MM.1S (cell line): ENCODE data around the gene NEDD8.

Experiments used
- DNase-seq: peaks from one replicate; pipeline ENCODE4 v3.0.0-alpha.2; 2015
- H2AFZ ChIP-seq: fragments of 300-600 bp; sonication (generic); 2 replicates; pipeline ENCODE4 v1.6.0; 2016; ENCODE audit warnings: antibody characterized with exemption, low read length
- H3F3A ChIP-seq: fragments of 300-600 bp; sonication (generic); 2 replicates; pipeline ENCODE4 v1.6.1; 2016; ENCODE audit warnings: mild to moderate bottlenecking, antibody characterized with exemption, low read length, moderate library complexity, mixed read lengths; ENCODE audit not compliant: insufficient read depth
- H3K27ac ChIP-seq: fragments of 300-600 bp; sonication (generic); 2 replicates; pipeline ENCODE4 v1.5.1; 2016; ENCODE audit warnings: mild to moderate bottlenecking, low read length
- H3K27me3 ChIP-seq: fragments of 300-600 bp; sonication (generic); replicated peaks from 2 replicates; pipeline ENCODE4 v1.6.0; 2016; ENCODE audit warnings: low read length; ENCODE audit not compliant: insufficient read depth
- H3K36me3 ChIP-seq: fragments of 300-600 bp; sonication (generic); replicated peaks from 2 replicates; pipeline ENCODE4 v1.6.1; 2016; ENCODE audit warnings: mild to moderate bottlenecking, low read length, mixed read lengths; ENCODE audit not compliant: insufficient read depth
- H3K4me1 ChIP-seq: fragments of 300-600 bp; sonication (generic); 2 replicates; pipeline ENCODE4 v1.6.1; 2016; ENCODE audit warnings: low read length, mixed read lengths
- H3K4me2 ChIP-seq: fragments of 300-600 bp; sonication (generic); 2 replicates; pipeline ENCODE4 v1.6.0; 2016; ENCODE audit warnings: low read depth, low read length
- H3K4me3 ChIP-seq: fragments of 300-600 bp; sonication (generic); 2 replicates; pipeline ENCODE4 v1.5.1; 2016; ENCODE audit warnings: low read length, mixed read lengths
- H3K79me2 ChIP-seq: fragments of 300-600 bp; sonication (generic); 2 replicates; pipeline ENCODE4 v1.6.1; 2016; ENCODE audit warnings: mixed run types, low read length, mixed read lengths
- H3K9ac ChIP-seq: fragments of 300-600 bp; sonication (generic); 2 replicates; pipeline ENCODE4 v1.6.1; 2016; ENCODE audit warnings: low read length, mixed read lengths
- H3K9me2 ChIP-seq: fragments of 300-600 bp; sonication (generic); replicated peaks from 2 replicates; pipeline ENCODE4 v1.6.1; 2016; ENCODE audit warnings: mild to moderate bottlenecking, low read length, mixed read lengths; ENCODE audit not compliant: insufficient read depth
- H3K9me3 ChIP-seq: fragments of 300-600 bp; sonication (generic); replicated peaks from 2 replicates; pipeline ENCODE4 v1.6.1; 2016; ENCODE audit warnings: mild to moderate bottlenecking, low read length, mixed read lengths; ENCODE audit not compliant: insufficient read depth
- H4K20me1 ChIP-seq: fragments of 300-600 bp; sonication (generic); 2 replicates; pipeline ENCODE4 v1.6.1; 2016; ENCODE audit warnings: mild to moderate bottlenecking, low read length, moderate library complexity, mixed read lengths; ENCODE audit not compliant: insufficient read depth
- EZH2 ChIP-seq: fragments of 300-600 bp; sonication (generic); optimal IDR thresholded peaks from 2 replicates; pipeline ENCODE3; 2017; ENCODE audit warnings: low read depth, mild to moderate bottlenecking, antibody characterized with exemption, low read length, mixed read lengths
- EZH2phosphoT487 ChIP-seq: fragments of 300-600 bp; sonication (generic); IDR thresholded peaks from 2 replicates; pipeline ENCODE4 v1.6.1; 2018; ENCODE audit warnings: antibody characterized with exemption, low read length
- TF ChIP-seq, protein P1 (sequence below): fragments of 300-600 bp; sonication (generic); IDR thresholded peaks from 2 replicates; pipeline ENCODE4 v1.5.1; 2016; ENCODE audit warnings: antibody characterized with exemption, low read length, mixed read lengths

The NEDD8 gene

GRCh38 chr14:24189059-24189375 is 43.1 kb downstream of the NEDD8 start:
- peak overlapping the region; percentile 21; the same call in 1 of the 2 replicates for H3K27ac ChIP-seq
- H3K4me1 ChIP-seq, result peaks cover 5% of the 10 kb centered on the region; the same call in 1 of the 2 replicates
- no peak overlapping the region for H3K4me3 ChIP-seq
- no peaks in the 10 kb centered on the region for H3K9me2 ChIP-seq
- no peaks in the 10 kb centered on the region for H3K27me3 ChIP-seq
- H3K4me2 ChIP-seq, result peak overlapping the region; percentile 68; the same call in 1 of the 2 replicates
- H4K20me1 ChIP-seq, result no peaks in the 10 kb centered on the region
- no peaks in the 10 kb centered on the region for H3K9me3 ChIP-seq
- H2AFZ ChIP-seq, result no peak overlapping the region
- TF ChIP-seq EZH2phosphoT487, result no peak
- TF ChIP-seq, protein P1, sequence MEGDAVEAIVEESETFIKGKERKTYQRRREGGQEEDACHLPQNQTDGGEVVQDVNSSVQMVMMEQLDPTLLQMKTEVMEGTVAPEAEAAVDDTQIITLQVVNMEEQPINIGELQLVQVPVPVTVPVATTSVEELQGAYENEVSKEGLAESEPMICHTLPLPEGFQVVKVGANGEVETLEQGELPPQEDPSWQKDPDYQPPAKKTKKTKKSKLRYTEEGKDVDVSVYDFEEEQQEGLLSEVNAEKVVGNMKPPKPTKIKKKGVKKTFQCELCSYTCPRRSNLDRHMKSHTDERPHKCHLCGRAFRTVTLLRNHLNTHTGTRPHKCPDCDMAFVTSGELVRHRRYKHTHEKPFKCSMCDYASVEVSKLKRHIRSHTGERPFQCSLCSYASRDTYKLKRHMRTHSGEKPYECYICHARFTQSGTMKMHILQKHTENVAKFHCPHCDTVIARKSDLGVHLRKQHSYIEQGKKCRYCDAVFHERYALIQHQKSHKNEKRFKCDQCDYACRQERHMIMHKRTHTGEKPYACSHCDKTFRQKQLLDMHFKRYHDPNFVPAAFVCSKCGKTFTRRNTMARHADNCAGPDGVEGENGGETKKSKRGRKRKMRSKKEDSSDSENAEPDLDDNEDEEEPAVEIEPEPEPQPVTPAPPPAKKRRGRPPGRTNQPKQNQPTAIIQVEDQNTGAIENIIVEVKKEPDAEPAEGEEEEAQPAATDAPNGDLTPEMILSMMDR, result no peak
- TF ChIP-seq EZH2, result no peak
- no peak overlapping the region; the same call in 1 of the 2 replicates for H3K9ac ChIP-seq
- peaks cover 14% of the 10 kb centered on the region for H3K79me2 ChIP-seq
- no peaks in the 10 kb centered on the region for H3K36me3 ChIP-seq
- peaks cover 14% of the 10 kb centered on the region for H3F3A ChIP-seq
- no peak for DNase-seq

DNA sequence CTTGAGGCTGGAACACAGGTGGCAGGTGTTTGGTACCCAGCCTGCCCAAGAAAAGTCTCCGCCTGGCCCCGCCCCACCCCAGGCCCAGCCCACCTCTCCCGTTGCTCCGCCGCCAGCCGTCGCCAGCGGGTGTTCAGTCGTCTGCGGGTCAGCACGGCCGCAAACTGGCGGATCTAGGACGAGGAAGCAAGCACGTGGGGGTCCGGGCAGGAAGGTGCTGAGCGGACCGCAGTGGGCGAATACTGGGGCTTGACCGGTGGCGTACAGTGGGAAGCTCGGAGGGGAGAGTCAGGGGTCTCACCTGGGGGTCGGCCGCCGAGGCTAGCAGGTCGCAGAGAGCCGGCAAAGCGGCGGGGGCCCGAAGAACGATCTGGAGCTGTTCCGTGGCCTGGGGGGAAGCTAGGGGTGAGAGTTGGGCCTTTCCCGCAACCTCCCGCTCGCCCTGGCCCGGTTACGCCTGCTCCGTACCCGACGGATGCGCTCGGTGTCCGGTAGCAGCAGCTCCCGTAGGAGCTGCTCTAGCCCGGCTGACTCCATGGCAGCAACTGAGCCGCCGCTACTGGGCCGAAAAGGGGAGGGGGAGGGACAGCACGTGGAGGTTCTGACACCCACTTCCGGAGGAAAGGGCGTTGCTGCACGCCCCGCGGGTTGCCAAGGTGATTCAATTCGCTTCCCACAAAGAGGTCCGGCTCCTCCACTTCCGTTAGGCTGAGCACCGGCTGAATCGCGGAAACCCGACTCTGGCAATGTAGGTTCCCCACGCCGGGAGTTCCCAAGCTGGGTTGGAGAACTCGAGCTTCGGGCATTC is 43.7 kb downstream of the NEDD8 start, which contains the start of gene IPO4:
IPO4 (minus strand) TSS at position 566 of the 808 bp plus-strand sequence; CDS start at position 537, 29 bp downstream.
- peak within 1 kb of the TSS; percentile 75 for H3K4me3 ChIP-seq
- no peaks in the 10 kb centered on the region for H3K27me3 ChIP-seq
- no peaks in the 10 kb centered on the region for H3K9me3 ChIP-seq
- H3K9me2 ChIP-seq, result no peaks in the 10 kb centered on the region
- peak; percentile 91 for DNase-seq
- H4K20me1 ChIP-seq, result no peaks in the 10 kb centered on the region
- peaks cover 14% of the 10 kb centered on the region for H3F3A ChIP-seq
- H3K36me3 ChIP-seq, result no peaks in the 10 kb centered on the region
- H3K4me1 ChIP-seq, result peaks cover 5% of the 10 kb centered on the region; the same call in 1 of the 2 replicates
- peak within 1 kb of the TSS; percentile 68 for H3K4me2 ChIP-seq
- peak within 1 kb of the TSS; percentile 79 for H3K9ac ChIP-seq
- peak within 1 kb of the TSS; percentile 27; the same call in 1 of the 2 replicates for H2AFZ ChIP-seq
- H3K27ac ChIP-seq, result peak within 1 kb of the TSS; percentile 81
- TF ChIP-seq EZH2phosphoT487, result no peak
- TF ChIP-seq EZH2, result no peak
- TF ChIP-seq, protein P1, result no peak
- peaks cover 12% of the 10 kb centered on the region for H3K79me2 ChIP-seq

DNA sequence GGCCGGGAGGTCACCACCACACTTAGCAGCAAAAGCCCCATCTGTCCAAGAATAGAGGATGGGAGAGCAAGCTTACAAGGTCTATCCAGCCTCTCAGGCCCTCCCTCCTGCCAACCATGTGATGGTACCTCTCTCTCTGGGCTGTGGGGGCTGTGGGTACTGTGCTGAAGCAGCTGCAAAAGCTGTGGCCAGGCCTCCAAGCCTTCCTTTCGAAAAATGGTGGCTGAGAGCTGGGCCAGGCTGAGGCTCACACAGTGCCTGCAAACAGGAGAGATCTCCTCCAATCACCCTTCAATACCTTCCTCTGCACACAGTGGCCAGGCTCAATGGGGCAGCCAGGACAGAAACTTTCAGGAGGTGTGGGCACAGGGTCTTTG is 44.6 kb downstream of the NEDD8 start:
- H3F3A ChIP-seq, result peaks cover 14% of the 10 kb centered on the region
- no peaks in the 10 kb centered on the region for H3K36me3 ChIP-seq
- no peaks in the 10 kb centered on the region for H3K27me3 ChIP-seq
- H3K9me2 ChIP-seq, result no peaks in the 10 kb centered on the region
- no peak overlapping the region; the same call in 1 of the 2 replicates for H3K9ac ChIP-seq
- DNase-seq, result no peak
- H2AFZ ChIP-seq, result no peak overlapping the region
- H3K79me2 ChIP-seq, result peaks cover 8% of the 10 kb centered on the region; the same call in 1 of the 2 replicates
- peak overlapping the region; percentile 81; the same call in 1 of the 2 replicates for H3K27ac ChIP-seq
- no peaks in the 10 kb centered on the region for H3K9me3 ChIP-seq
- peak overlapping the region; percentile 75; the same call in 1 of the 2 replicates for H3K4me3 ChIP-seq
- peaks cover 5% of the 10 kb centered on the region; the same call in 1 of the 2 replicates for H3K4me1 ChIP-seq
- peak overlapping the region; percentile 68 for H3K4me2 ChIP-seq
- H4K20me1 ChIP-seq, result no peaks in the 10 kb centered on the region
- TF ChIP-seq, protein P1, result no peak
- no peak for TF ChIP-seq EZH2phosphoT487
- no peak for TF ChIP-seq EZH2
